Activated CD8-positive, alpha-beta memory T cell treated with anti-CD3 and anti-CD28 coated beads for 36 hours (primary cell): ENCODE data around the gene WDR70. TPM values are rescaled to one million over a fixed set of nuclear protein-coding genes. Genes with fewer than 3 reads are reported as not detected.
"Not testable (repeated sequence)": the region's sequence is repeated elsewhere in the genome, so short reads cannot be mapped to it uniquely, and the experiment has no call there.

Experiments used
- CTCF ChIA-PET: fragments of 350-600 bp; sonication (Branson Sonifier 250); formaldehyde crosslinking; loops from one replicate; lab custom pipeline; 2021; ENCODE audit warnings: antibody characterized with exemption; lab: Charles Lee
- POLR2A ChIA-PET: fragments of 350-600 bp; sonication (Branson Sonifier 250); formaldehyde crosslinking; loops from one replicate; lab custom pipeline; 2021; ENCODE audit warnings: antibody characterized with exemption; lab: Charles Lee
- total RNA-seq, 2 experiments: library from RNA; stranded (reverse); gene quantifications; one replicate each; pipeline ENCODE4 v1.2.3, GENCODE V29; 2021

WDR70 gene
- total RNA-seq, 2 experiments from 2014 or later: 35.6 to 35.7 TPM

GRCh38 chr5:37661951-37662350, 282.8 kb downstream of the WDR70 start:
- ChIA-PET CTCF (no interaction called here), POLR2A (no interaction called here)

DNA sequence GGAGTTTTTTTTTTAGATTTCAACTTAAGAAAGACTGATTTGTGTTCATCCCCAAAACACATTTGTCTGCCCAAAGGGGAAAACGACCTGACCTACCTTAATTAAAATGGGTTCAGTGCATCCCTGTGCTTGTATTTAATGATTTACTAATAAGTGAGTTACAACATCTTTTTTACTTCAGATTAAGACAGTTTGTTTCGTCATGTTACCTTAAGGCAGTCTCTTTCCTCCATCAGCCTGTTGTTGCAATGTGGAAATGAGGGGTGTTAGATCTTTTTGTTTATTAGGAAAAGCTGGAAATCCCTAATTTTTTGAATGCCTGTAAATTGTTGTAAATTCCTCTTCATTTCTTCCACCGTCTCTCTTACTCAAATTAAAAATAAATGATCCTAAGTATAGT, 283.2 kb downstream of the WDR70 start:
- CTCF ChIA-PET: no interaction called here
- POLR2A ChIA-PET: no interaction called here

GRCh38 chr5:37662789-37663485, 283.8 kb downstream of the WDR70 start:
- POLR2A ChIA-PET: no interaction called here
- CTCF ChIA-PET: no interaction called here

DNA sequence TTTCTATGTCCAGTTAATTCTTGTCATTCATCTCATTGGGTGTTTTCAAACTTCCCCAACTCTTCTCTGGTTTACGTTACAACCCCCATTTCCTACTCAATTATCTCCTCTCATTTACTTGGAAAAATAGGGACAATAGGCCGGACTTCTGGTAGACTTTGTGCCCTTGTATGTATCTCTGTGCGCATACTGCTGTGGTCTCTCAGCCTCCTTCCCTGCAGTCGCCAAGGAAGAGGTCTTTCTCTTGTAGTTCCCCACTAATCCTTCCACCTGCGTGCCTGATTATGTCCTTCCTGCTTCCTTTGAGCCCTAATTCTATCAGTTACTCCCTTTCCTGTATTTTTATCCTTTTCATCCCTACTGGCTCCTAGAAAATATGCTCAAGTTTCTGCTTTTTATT, 284.4 kb downstream of the WDR70 start:
- CTCF ChIA-PET: no interaction called here

DNA sequence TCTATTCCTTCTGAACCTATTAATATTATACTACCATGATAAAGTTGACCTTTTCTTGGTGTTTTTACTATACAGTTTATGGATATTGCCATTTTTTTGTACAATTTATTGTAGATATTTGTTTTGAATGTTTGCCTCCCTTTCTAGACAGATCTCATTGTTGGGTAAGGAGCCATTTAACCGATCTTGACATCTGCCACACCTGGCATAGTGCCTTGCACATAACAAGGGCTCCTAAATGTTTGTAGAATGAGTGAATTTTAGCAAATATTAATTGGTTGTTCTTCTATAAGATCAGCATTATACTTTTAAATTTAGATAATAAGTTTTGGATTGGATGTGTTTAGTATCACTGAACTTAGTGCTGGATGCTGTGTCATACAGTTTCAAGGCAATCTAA, 285.4 kb downstream of the WDR70 start:
- ChIA-PET POLR2A (no interaction called here), CTCF (no interaction called here)

More for the DNA sequence above, 284.4 kb downstream of the WDR70 start:
- POLR2A ChIA-PET: no interaction called here

- ChIA-PET CTCF (no interaction called here), POLR2A (no interaction called here)
These were observed 286.2 kb downstream of the WDR70 start for GRCh38 chr5:37665272-37665671.

GRCh38 chr5:37665889-37666288, 286.8 kb downstream of the WDR70 start:
- POLR2A ChIA-PET: no interaction called here
- CTCF ChIA-PET: no interaction called here

- ChIA-PET CTCF (interaction anchor here (0.6 kb wide), 1 partner anchor 59 kb away, joined by 3 read pairs; no protein-coding TSS in a partner anchor), POLR2A (no interaction called here)
These were observed 288.3 kb downstream of the WDR70 start for GRCh38 chr5:37667430-37667829.

DNA sequence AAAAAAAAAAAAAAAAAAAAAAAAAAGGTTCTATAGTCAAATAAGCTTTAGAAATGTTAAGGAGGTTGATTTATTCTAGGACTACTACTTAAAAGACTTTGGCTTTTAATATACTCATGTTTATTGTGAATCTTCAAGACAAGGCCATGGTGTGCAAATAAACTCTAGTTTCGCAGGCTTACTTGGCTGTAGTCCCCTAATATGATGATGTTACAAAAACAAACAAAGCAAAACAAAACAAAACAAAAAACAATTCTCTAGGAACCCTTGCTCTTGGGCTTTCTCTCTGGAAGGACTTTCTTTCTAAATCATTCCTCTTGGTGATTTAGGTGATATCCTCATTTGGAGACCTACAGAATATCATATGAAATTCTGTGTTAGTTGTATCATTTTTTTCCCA, 288.7 kb downstream of the WDR70 start:
- ChIA-PET POLR2A (no interaction called here), CTCF (interaction anchor here (0.6 kb wide), 1 partner anchor 58 kb away, joined by 3 read pairs; no protein-coding TSS in a partner anchor)

DNA sequence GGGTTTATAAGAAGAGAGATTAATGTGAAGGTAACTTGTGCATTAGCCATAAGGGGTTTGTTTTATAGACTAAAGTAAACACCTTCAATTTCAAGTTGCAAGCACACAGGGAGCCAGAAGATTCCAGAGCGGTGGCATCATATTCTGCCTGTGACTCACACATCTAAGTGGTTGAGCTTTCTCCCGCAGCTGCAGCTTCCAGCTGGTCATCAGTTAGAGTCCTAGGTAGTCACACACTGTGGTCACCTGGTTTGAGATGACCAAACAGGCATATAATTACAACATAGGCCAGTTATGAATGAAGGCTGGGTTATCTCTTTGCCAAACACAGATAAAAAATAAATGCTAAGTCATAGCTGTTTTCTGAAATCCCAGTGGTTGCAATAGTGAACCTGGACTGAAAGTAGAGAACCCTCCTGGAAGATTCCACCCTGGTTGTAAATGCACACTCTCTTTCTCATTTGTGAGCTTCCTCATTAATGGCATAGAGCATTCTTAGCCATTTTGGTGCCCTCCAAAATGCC, 289.5 kb downstream of the WDR70 start:
- CTCF ChIA-PET: no interaction called here
- POLR2A ChIA-PET: no interaction called here

GRCh38 chr5:37672118-37672588, 293.0 kb downstream of the WDR70 start:
- CTCF ChIA-PET, POLR2A ChIA-PET: not testable (repeated sequence)

GRCh38 chr5:37674361-37674760, 295.2 kb downstream of the WDR70 start:
- POLR2A ChIA-PET, CTCF ChIA-PET: not testable (repeated sequence)

DNA sequence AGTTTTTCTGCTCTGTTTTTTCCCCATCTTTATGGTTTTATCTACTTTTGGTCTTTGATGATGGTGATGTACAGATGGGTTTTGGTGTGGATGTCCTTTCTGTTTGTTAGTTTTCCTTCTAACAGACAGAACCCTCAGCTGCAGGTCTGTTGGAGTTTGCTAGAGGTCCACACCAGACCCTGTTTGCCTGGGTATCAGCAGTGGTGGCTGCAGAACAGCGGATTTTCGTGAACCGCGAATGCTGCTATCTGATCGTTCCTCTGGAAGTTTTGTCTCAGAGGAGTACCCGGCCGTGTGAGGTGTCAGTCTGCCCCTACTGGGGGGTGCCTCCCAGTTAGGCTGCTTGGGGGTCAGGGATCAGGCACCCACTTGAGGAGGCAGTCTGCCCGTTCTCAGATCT, 300.2 kb downstream of the WDR70 start:
- POLR2A ChIA-PET: not testable (repeated sequence)
- CTCF ChIA-PET: interaction anchor here (0.6 kb wide), 1 partner anchor 19 kb away, joined by 3 read pairs; no protein-coding TSS in a partner anchor

- CTCF ChIA-PET: interaction anchor here (0.6 kb wide), 1 partner anchor 18 kb away, joined by 3 read pairs; no protein-coding TSS in a partner anchor
- POLR2A ChIA-PET: interaction anchor here (0.6 kb wide), 1 partner anchor 301 kb away, joined by 3 read pairs; no protein-coding TSS in a partner anchor
These were observed 300.8 kb downstream of the WDR70 start for GRCh38 chr5:37679903-37680302.

DNA sequence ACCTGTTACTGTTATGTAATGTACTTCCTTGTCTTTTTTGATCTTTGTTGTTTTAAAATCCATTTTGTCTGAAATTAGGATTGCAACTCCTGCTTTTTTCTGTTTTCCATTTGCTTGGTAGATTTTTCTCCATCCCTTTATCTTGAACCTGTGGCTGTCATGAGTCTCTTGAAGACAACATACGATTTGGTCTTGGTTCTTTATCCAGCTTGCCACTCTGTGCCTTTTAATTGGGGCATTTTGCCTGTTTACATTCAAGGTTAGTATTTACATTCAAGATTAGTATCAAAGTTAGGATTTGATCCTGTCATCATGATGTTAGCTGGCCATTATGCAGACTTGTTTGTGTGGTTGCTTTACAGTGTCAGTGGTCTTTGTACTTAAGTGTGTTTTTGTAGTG, 304.0 kb downstream of the WDR70 start:
- POLR2A ChIA-PET: no interaction called here

DNA sequence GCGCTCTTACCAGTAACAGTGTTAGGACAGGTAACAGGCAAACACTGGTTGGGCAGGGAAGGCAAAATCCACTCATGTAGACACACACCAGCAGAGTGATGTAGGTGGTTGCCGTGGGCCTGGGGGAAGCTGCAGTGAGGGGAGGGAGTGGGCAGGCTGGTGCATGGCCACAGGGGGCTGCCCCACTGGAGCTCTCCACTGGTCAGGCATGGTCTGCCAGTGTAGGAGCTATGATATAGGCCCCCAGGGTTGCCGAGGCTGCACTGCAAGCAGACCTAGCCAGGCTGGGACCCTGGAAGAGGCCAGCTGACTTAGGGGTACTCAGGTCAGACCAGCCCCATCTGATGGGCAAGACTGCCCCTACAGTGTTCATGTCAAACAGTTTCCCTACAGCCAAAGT, 306.1 kb downstream of the WDR70 start:
- POLR2A ChIA-PET: no interaction called here
- CTCF ChIA-PET: no interaction called here

More for the DNA sequence above, 304.0 kb downstream of the WDR70 start:
- CTCF ChIA-PET: no interaction called here

DNA sequence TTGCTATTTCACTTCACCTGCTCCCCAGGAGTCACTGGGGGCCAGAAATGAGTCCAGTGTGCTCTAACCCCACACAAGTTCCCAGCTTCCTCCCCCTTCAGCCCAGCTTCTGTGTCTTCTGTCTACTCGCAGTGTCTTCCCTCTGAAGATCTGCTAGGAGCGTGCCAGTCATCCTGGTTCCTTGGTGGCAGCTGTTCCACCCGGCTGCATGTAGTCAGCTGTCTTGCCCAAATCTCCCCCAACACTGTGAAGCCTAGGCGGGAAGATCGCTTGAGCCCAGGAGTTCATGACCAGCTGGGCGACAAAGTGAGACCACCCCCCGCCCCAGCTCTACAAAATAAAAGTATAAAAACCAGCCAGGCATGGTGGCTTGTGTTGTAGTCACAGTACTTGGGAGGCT, 306.7 kb downstream of the WDR70 start:
- POLR2A ChIA-PET: no interaction called here
- CTCF ChIA-PET: no interaction called here

- CTCF ChIA-PET, POLR2A ChIA-PET: not testable (repeated sequence)
These were observed 309.8 kb downstream of the WDR70 start for GRCh38 chr5:37688925-37689324.

- CTCF ChIA-PET, POLR2A ChIA-PET: not testable (repeated sequence)
These were observed 315.2 kb downstream of the WDR70 start for GRCh38 chr5:37694333-37694732.

DNA sequence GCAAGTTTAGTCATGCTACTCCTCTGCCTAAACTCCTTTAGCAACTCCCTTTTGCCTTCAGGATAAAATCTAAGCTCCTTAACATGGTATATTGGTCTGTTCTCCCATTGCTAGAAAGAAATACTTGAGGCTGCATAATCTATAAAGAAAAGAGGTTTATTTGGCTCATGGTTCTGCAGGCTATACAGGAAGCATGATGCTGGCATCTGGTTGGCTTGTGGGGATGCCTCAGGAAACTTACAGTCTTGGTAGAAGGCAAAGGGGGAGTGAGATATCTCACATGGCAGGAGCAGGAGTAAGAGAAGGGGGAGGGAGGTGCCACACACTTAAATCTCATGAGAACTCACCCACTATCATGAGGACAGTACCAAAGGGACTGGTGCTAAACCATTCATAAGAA, 315.7 kb downstream of the WDR70 start:
- POLR2A ChIA-PET: no interaction called here
- CTCF ChIA-PET: no interaction called here

GRCh38 chr5:37695647-37696046, 316.5 kb downstream of the WDR70 start:
- ChIA-PET POLR2A (no interaction called here), CTCF (no interaction called here)
